Lower leg skin (tissue), 3 donors: Measurements from ENCODE around the gene HNRNPAB.

Source experiments
- POLR2A ChIP-seq, 2 donors: fragments of 450-650 bp; IDR thresholded peaks; one replicate each; pipeline ENCODE4 v1.6.1; 2016 to 2017; ENCODE audit warnings: antibody characterized with exemption in 2 of 2, mild to moderate bottlenecking in 1 of 2, moderate library complexity in 1 of 2
- TF ChIP-seq, protein P1 (sequence below), 3 donors: fragments of 450-650 bp; IDR thresholded peaks; one replicate each; pipeline ENCODE4 v1.5.1; 2016; ENCODE audit warnings: antibody characterized with exemption in 3 of 3, mild to moderate bottlenecking in 3 of 3, moderate library complexity in 2 of 3

DNA sequence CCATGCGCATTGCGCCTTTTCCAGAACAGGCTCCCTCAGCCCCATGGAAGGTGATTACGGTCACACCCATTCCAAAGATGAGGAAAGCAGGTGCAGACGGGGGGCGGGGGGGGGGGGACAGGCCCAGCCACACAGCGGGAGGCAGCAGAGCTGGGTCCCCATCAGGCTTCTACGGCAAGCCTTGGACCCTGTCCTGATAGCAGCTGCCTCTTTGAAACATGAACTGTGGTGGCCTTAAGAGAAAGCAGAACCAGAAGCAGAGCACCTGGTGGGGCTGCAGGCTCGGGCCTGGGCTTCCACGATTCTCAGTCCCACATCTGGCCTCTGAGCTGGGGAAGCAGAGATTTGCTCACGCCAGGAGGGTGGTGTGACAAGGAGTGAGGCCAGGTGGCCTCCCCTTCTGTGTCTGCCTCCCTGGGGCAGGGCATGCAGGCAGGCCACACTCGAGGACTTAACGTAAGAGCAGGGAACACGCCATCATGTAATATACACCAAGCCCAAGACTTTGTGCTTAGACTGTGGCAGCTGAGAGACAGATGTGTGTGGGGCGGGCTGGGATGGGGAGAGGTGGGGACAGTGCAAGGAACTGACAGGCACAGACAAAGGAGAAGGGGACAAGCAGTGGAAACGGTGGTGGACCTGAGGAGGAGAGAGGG, 42.4 kb downstream of the HNRNPAB start:
- TF ChIP-seq, protein P1, sequence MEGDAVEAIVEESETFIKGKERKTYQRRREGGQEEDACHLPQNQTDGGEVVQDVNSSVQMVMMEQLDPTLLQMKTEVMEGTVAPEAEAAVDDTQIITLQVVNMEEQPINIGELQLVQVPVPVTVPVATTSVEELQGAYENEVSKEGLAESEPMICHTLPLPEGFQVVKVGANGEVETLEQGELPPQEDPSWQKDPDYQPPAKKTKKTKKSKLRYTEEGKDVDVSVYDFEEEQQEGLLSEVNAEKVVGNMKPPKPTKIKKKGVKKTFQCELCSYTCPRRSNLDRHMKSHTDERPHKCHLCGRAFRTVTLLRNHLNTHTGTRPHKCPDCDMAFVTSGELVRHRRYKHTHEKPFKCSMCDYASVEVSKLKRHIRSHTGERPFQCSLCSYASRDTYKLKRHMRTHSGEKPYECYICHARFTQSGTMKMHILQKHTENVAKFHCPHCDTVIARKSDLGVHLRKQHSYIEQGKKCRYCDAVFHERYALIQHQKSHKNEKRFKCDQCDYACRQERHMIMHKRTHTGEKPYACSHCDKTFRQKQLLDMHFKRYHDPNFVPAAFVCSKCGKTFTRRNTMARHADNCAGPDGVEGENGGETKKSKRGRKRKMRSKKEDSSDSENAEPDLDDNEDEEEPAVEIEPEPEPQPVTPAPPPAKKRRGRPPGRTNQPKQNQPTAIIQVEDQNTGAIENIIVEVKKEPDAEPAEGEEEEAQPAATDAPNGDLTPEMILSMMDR (IDR thresholded peaks at IDR 0.05), result no peak
- no peak for TF ChIP-seq POLR2A (IDR thresholded peaks at IDR 0.05)
